CD14-positive monocyte (primary cell): ENCODE data around the gene SPDL1. TPM values are rescaled to one million over a fixed set of nuclear protein-coding genes. Genes with fewer than 3 reads are reported as not detected.

ENCODE experiments used
- DNase-seq, 3 donors: peaks; one replicate each; pipeline ENCODE4 v3.0.0-alpha.2; 2011 to 2022
- H2AFZ ChIP-seq: 2 replicates; pipeline ENCODE4 v1.6.0; 2012; ENCODE audit warnings: mild to moderate bottlenecking, low read depth, low read length, inconsistent platforms; ENCODE audit not compliant: insufficient read depth, poor library complexity, severe bottlenecking
- H3K27ac ChIP-seq, 2 donors: 1 replicate in 1 of 2; 2 replicates in 1 of 2; pipeline ENCODE4 v1.5.1; 2012 to 2013; ENCODE audit warnings: low read length in 2 of 2, control low read depth in 1 of 2, inconsistent platforms in 1 of 2, low read depth in 1 of 2, mild to moderate bottlenecking in 1 of 2
- H3K27me3 ChIP-seq, 2 donors: one replicate each; pipeline versions ENCODE4 v1.6.0 to v1.6.1; 2011 to 2013; ENCODE audit warnings: low read length in 2 of 2; ENCODE audit not compliant: control insufficient read depth in 2 of 2, insufficient read depth in 2 of 2
- H3K36me3 ChIP-seq, 2 donors: replicated peaks in 1 of 2; 1 replicate in 1 of 2; 2 replicates in 1 of 2; pipeline versions ENCODE4 v1.5.1 to v1.6.1; 2012 to 2013; ENCODE audit warnings: low read length in 2 of 2, control low read depth in 1 of 2, inconsistent platforms in 1 of 2, mild to moderate bottlenecking in 1 of 2; ENCODE audit not compliant: insufficient read depth in 2 of 2, control insufficient read depth in 1 of 2
- H3K4me1 ChIP-seq, 2 donors: 1 replicate in 1 of 2; 2 replicates in 1 of 2; pipeline versions ENCODE4 v1.5.1 to v1.6.1; 2012 to 2013; ENCODE audit warnings: low read length in 2 of 2, control low read depth in 1 of 2, inconsistent platforms in 1 of 2, mild to moderate bottlenecking in 1 of 2, moderate library complexity in 1 of 2; ENCODE audit not compliant: insufficient read depth in 2 of 2, control insufficient read depth in 1 of 2
- H3K4me2 ChIP-seq: replicated peaks from 2 replicates; pipeline ENCODE3; 2012; ENCODE audit warnings: low read length, moderate library complexity, mild to moderate bottlenecking; ENCODE audit not compliant: poor library complexity, severe bottlenecking; ENCODE audit errors: extremely low read depth
- H3K4me3 ChIP-seq, 3 experiments: fragments of 200-600 bp in 1 of 3; sonication (generic) in 1 of 3; replicated peaks in 1 of 3; 1 replicate in 2 of 3; 2 replicates in 1 of 3; pipeline ENCODE4 v1.5.1; 2011 to 2013; ENCODE audit warnings: low read length in 3 of 3, mild to moderate bottlenecking in 3 of 3, control low read depth in 2 of 3, low read depth in 2 of 3, inconsistent platforms in 1 of 3, moderate library complexity in 1 of 3
- H3K79me2 ChIP-seq: 2 replicates; pipeline ENCODE4 v1.6.0; 2012; ENCODE audit warnings: mild to moderate bottlenecking, control low read depth, inconsistent platforms, low read length, moderate library complexity; ENCODE audit not compliant: insufficient read depth
- H3K9ac ChIP-seq: 2 replicates; pipeline ENCODE4 v1.6.0; 2017; ENCODE audit warnings: low read length, mild to moderate bottlenecking; ENCODE audit not compliant: insufficient read depth, poor library complexity, severe bottlenecking
- H3K9me3 ChIP-seq, 2 donors: replicated peaks in 1 of 2; 1 replicate in 1 of 2; 2 replicates in 1 of 2; pipeline versions ENCODE4 v1.5.1 to v1.6.1; 2012 to 2013; ENCODE audit warnings: low read length in 2 of 2, control low read depth in 1 of 2; ENCODE audit not compliant: control insufficient read depth in 1 of 2, insufficient read depth in 1 of 2
- H4K20me1 ChIP-seq: 2 replicates; pipeline ENCODE4 v1.6.0; 2012; ENCODE audit warnings: mild to moderate bottlenecking, low read length, control low read depth, moderate library complexity; ENCODE audit not compliant: insufficient read depth
- H3K27ac Mint-ChIP-seq, 7 donors: one replicate each; pipeline ENCODE4 v1.8.0; 2020; ENCODE audit warnings: mild to moderate bottlenecking in 7 of 7, mixed read lengths in 7 of 7, moderate library complexity in 6 of 7, inconsistent platforms in 2 of 7
- H3K27me3 Mint-ChIP-seq, 3 donors: one replicate each; pipeline ENCODE4 v1.8.0; 2021 to 2022; ENCODE audit warnings: low read depth in 3 of 3, mild to moderate bottlenecking in 3 of 3, mixed read lengths in 3 of 3, moderate library complexity in 3 of 3, inconsistent platforms in 1 of 3
- H3K36me3 Mint-ChIP-seq, 2 donors: one replicate each; pipeline ENCODE4 v1.8.0; 2020; ENCODE audit warnings: mixed read lengths in 2 of 2, inconsistent platforms in 1 of 2, mild to moderate bottlenecking in 1 of 2
- H3K4me1 Mint-ChIP-seq: one replicate; pipeline ENCODE4 v1.8.0; 2020; ENCODE audit warnings: mild to moderate bottlenecking, mixed read lengths
- H3K4me3 Mint-ChIP-seq, 2 donors: one replicate each; pipeline ENCODE4 v1.8.0; 2020; ENCODE audit warnings: mild to moderate bottlenecking in 2 of 2, mixed read lengths in 2 of 2, moderate library complexity in 1 of 2
- H3K9me3 Mint-ChIP-seq, 7 donors: one replicate each; pipeline ENCODE4 v1.8.0; 2020 to 2022; ENCODE audit warnings: mixed read lengths in 7 of 7, mild to moderate bottlenecking in 6 of 7, moderate library complexity in 6 of 7, inconsistent platforms in 2 of 7
- CTCF ChIP-seq: fragments of 200-600 bp; IDR thresholded peaks from one replicate; pipeline ENCODE4 v1.8.0; 2022; ENCODE audit warnings: antibody characterized with exemption, mild to moderate bottlenecking
- WGBS: methylation state at CpG from one replicate; pipeline ENCODE4 v1.1.5; 2013; ENCODE audit warnings: missing lambda C conversion rate; ENCODE audit not compliant: insufficient coverage; 5-methylcytosine and 5-hydroxymethylcytosine counted together
- intact Hi-C, 2 donors: fragments of 100-400 bp; cut with micrococcal nuclease; formaldehyde crosslinking; loops; one replicate each; pipeline versions ENCODE4 v1.15.0 to v1.15.1; 2023
- polyA plus RNA-seq, 3 donors: library from polyadenylated mRNA; depleted of rRNA in 1 of 3; unstranded in 2 of 3; stranded (reverse) in 1 of 3; fragments of 300-500 nt in 2 of 3; fragments of >200 nt in 1 of 3; fragmentation: Illumina TruSeq in 2 of 3; gene quantifications; 1 replicate in 2 of 3; 2 replicates in 1 of 3; pipeline ENCODE4 v1.2.3, GENCODE V29; 2012 to 2021
- small RNA-seq: library from RNA; depleted of rRNA; stranded (forward); fragments of <200 nt; gene quantifications from one replicate; pipeline ENCODE3, GENCODE V24; 2012; ENCODE audit warnings: low read depth; ENCODE audit not compliant: insufficient read length

SPDL1 gene
- polyA plus RNA-seq, 3 donors = 1.4 to 1.6 (median 1.6) TPM

DNA sequence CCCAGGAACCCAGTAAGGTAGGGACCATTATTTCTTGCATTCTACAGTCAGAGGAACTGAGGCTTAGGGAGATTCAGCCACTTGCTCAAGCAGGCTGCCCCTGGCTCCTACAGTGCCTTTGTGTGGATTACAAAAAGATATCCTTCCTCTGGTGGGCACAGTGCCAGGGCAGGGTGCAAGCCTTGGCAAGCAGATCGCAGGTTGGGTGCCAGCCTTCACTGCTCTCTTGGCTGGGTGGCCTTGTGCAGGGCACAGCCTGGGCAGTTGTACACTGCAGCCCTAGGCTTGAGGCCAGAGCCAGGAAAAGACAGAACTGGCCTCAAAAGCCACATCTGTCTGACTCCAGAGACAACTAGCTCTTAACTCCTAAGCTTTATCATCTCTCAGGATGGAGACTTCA, 68.5 kb downstream of the SPDL1 start:
- peaks cover 100% of the 10 kb centered on the region for H4K20me1 ChIP-seq
- WGBS = 0% methylated on average over 1 of the region's 1 CpG
- peaks cover 52 to 66% of the 10 kb centered on the region in 2 donors for H3K36me3 Mint-ChIP-seq
- H3K27me3 Mint-ChIP-seq = no peaks in the 10 kb centered on the region
- peaks cover 100% of the 10 kb centered on the region for H3K79me2 ChIP-seq
- H3K27me3 ChIP-seq = no peaks in the 10 kb centered on the region
- H3K9ac ChIP-seq = peak overlapping the region; percentile 23
- no peak overlapping the region for H3K4me3 Mint-ChIP-seq
- H3K9me3 Mint-ChIP-seq = no peaks in the 10 kb centered on the region
- no peak for TF ChIP-seq CTCF
- no peak overlapping the region for H2AFZ ChIP-seq
- no peak overlapping the region for H3K4me2 ChIP-seq
- DNase-seq = no peak
- H3K4me3 ChIP-seq = no peak overlapping the region
- H3K27ac ChIP-seq = peak overlapping the region; percentile 39 to 93
- peaks cover 92 to 98% of the 10 kb centered on the region in 2 donors for H3K4me1 ChIP-seq
- H3K9me3 ChIP-seq = no peaks in the 10 kb centered on the region
- intact Hi-C loops = no loop called here
- peaks cover 95% of the 10 kb centered on the region for H3K4me1 Mint-ChIP-seq
- peaks cover 23 to 57% of the 10 kb centered on the region in 2 donors for H3K36me3 ChIP-seq
- H3K27ac Mint-ChIP-seq = peak overlapping the region; percentile 19 to 97 (median 80)

GRCh38 chr5:169653091-169653490, 69.5 kb downstream of the SPDL1 start:
- no peak overlapping the region for H3K4me2 ChIP-seq
- Mint-ChIP-seq H3K27ac (peak overlapping the region in 6 of 7 donors; percentile 15 to 97 (median 80)), H3K4me3 (no peak overlapping the region), H3K4me1 (peaks cover 86% of the 10 kb centered on the region), H3K36me3 (peaks cover 59 to 73% of the 10 kb centered on the region in 2 donors), H3K9me3 (no peaks in the 10 kb centered on the region), H3K27me3 (no peaks in the 10 kb centered on the region)
- H3K36me3 ChIP-seq = peaks cover 23 to 65% of the 10 kb centered on the region in 2 donors
- peaks cover 82 to 88% of the 10 kb centered on the region in 2 donors for H3K4me1 ChIP-seq
- no peak overlapping the region for H3K9ac ChIP-seq
- H3K27me3 ChIP-seq = no peaks in the 10 kb centered on the region
- H4K20me1 ChIP-seq = peaks cover 100% of the 10 kb centered on the region
- intact Hi-C loops = no loop called here
- WGBS = 100% methylated on average over 2 of the region's 5 CpGs
- H3K27ac ChIP-seq = peak overlapping the region; percentile 7 to 93
- TF ChIP-seq CTCF = no peak
- H3K4me3 ChIP-seq = no peak overlapping the region
- no peak overlapping the region for H2AFZ ChIP-seq
- no peaks in the 10 kb centered on the region for H3K9me3 ChIP-seq
- H3K79me2 ChIP-seq = peaks cover 100% of the 10 kb centered on the region
- DNase-seq = no peak

Small RNA genes within 50 kb of the gene (small RNA-seq; reads per million reads assigned to genes)
- not detected for gene RNU6-477P

Other genes with a start within 250 kb of the SPDL1 start
- 100 to 1,000 TPM in 2 of 3 donors, 10 to 100 TPM in 1; 57.5 to 178 (median 115) TPM for gene DOCK2, start 53.5 kb downstream of the SPDL1 start, polyA plus RNA-seq